Measurements from ENCODE around the gene TPM1.
"Not testable (repeated sequence)": the region's sequence is repeated elsewhere in the genome, so short reads cannot be mapped to it uniquely, and the experiment has no call there.

Gene TPM1

GRCh38 chr15:63041974-63042876 is at the start of gene TPM1:
TSS of gene TPM1 (plus strand) at chr15:63042747. CDS start at chr15:63042830, 83 bp downstream.
- no peak for DNase-seq

- no peak for DNase-seq
Measured at GRCh38 chr15:62993066-62993465, 49.5 kb upstream of the TPM1 start.

- DNase-seq = not testable (repeated sequence)
Measured at GRCh38 chr15:62993632-62994031, 48.9 kb upstream of the TPM1 start.

DNA sequence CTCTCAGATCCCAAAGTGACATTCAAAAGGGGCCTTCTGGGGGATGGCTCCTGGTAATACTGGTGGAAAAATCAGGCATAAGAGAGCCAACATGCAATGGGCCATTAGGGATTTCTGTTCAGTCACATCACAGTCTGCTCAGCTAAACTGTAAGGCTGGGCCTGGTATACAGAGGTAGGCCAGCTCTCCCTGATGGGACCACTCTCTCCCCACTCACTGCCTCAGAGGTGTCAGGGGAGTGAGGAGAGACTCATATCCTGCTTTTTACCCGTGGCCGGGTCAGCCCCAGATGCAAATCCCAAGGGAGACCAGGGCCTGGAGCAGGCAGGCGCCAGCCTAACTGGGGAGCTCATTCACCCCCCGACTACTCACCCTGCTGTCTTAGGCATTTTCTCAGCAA is 48.1 kb upstream of the TPM1 start:
- DNase-seq = no peak

DNA sequence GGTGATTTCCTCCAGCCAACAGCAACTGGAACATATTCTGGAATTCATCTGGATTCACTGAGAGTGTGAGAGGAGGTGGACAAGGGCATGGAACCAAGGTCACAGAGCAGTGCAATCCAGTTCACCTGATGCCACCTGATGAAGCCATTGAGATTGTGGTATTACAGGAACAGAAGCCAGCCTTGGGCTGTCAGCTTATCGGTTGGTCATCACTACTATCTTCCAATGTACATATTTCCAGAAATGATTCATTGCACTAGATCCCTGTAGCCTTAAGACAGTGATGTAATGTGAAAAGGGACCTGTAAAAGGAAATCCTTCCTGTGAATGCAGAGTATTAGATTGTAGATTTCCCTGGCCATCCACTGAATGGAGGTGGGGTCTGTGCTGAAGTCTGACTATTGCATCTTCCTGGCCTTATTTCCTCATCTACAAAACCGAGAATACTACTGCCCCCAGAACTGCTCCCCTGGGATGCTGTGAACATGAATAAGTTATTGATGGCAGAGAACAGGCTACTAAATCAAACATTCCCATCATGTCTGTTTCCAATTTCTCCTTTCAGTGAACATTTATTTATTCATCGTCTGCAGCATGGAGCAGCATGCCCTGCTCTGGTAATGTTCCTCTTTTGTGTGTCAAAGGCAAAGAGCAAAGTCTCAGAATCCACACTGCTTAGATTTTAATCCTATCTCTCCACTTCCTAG is 47.4 kb upstream of the TPM1 start:
- no peak for DNase-seq

GRCh38 chr15:62997441-62997840 is 45.1 kb upstream of the TPM1 start:
- DNase-seq = no peak

DNA sequence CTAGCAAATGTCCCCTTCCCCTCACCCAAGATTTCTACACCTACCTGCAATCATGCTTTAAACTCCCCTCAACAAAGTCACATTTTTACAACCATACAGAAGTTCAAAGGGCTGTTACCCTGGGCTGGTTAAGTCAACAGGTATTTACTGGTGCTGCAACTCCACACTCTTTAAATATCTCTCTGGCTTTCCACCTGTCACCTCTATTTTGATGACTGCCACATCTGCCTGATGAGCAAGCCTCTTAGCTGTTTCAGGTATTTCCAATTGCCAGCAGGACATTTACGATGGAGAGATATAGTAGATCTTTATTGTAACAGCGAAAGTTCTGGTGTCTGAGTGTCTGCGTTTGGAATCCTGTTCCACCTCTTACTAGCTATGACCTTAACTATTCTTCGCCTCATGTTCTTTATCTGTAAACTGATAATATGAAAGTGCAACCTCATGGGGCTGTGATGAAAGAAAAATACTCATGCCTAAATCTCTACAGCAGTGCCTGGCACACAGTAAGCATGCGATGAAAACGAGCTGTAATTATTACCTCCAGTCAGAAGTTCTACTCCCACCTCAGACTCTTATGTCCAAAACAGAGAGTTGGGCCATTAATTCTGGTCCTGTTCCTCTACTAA is 44.2 kb upstream of the TPM1 start:
- no peak for DNase-seq

DNA sequence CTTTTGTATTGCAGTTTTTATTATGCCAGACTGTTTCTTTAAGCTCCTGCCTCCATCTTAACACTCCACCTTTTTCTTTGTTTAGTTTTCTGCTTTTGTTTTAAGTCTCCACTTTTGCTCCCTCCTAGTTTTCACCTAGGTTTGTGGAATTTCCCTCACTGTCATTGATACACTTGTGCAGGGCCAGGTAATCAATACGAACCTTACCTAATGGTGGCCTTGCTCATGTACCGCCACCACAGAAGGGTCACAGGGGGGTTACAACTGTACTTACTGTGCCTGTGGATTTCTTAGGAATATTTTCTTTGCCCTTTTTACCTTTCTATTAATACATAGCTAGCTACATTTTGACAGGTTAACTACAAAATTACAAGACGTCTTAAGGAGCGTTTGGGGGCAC is 43.4 kb upstream of the TPM1 start:
- no peak for DNase-seq

- DNase-seq = no peak
Measured at GRCh38 chr15:62999923-63000561, 42.5 kb upstream of the TPM1 start.

GRCh38 chr15:63000706-63001105 is 41.8 kb upstream of the TPM1 start:
- no peak for DNase-seq

DNA sequence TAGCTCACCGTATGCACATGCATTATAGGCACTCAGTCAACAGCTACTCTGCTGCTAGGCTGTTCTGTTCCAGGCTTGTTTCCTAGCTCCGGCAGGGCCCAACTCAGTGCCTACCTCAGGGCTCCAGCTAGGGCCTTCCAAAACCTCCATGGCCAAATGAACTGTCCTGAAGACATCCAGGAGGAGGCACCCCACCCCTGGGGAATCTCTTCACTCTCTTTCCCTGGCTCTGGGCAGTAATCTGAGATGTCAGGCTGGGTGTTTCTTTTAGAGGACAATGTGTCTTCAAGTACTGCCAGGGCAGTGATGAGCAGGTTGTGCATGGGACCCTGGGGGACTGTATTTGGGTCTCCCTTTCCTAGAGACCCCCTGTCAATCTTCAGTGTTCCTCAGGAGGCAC is 38.3 kb upstream of the TPM1 start:
- no peak for DNase-seq

DNA sequence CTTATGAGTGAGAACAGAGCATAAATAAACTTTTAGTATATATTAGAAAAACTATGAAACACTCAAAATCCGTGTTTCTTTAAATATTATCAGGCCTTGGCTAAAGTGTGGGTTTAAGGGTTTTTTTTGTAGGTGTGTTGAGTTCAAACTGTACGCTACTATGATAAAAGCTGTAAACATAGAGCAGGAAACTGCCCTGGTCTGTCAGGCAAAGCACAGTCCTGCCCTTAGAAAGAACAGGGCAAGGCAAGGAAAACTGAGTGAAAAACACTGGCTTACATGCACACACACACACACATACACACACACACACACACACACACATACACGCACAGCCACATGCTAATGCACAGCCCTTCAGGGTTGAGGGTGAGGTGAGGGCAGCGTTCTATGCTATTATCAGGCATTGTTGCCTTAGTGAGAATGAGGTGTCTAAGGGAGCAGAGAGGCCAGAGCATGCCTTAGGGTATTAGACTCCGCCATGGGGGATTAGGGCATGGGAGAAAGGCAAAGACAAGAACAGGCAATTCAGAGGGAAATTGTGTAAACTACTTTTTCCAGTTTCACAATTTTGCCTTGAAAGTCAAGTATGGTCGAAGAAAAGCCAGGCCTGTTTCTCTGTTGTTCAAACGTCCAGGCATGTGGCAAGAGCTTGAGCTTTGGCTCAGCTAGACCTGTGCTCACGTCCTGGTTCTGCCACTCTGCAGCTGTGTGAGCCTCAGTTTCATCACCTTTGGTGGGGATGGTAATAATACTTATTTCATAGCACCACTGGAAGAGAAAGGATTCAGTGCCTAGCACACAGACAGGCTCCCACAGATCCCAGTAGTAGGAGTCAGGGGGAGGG is 36.3 kb upstream of the TPM1 start:
- DNase-seq = no peak

DNA sequence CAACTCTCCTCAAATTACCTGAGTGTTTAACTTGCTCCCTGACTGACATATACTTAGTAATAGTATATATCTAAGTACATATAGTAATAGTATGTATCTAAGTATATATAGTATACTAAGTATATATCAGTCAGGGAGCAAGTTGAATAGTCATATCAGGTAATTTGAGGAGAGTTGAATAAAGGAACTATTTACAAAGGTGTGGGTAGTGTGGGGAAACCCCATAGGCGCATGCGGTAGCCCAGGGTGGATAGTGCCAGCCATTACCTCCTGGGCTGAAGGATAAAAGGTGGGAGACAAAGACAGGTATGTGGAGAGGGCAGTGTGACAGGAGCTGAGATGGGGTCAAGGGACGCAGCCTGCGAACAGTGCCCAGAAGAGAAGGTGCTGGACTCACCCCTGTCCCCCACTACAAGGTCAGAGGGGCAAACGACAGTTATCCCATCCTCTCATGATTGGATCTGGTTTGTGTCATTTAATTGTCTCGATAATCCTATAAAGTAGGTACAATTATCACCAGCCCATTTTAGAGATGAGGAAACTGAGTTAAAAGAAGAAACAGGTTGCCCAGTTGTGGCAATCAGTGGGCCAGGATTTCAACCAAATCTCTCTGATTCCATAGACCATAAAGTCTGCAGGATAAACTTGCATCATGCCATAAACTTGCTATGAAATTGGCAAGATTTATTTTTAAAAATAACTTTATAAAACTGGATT is 34.1 kb upstream of the TPM1 start:
- DNase-seq = no peak

- no peak for DNase-seq
Measured at GRCh38 chr15:63010386-63010785, 32.2 kb upstream of the TPM1 start.

- no peak for DNase-seq
Measured at GRCh38 chr15:63010920-63011693, 31.4 kb upstream of the TPM1 start.

GRCh38 chr15:63012444-63012843 is 30.1 kb upstream of the TPM1 start:
- no peak for DNase-seq

- no peak for DNase-seq
Measured at GRCh38 chr15:63013052-63013808, 29.3 kb upstream of the TPM1 start.

GRCh38 chr15:63014578-63014977 is 28.0 kb upstream of the TPM1 start:
- DNase-seq = no peak

- DNase-seq = no peak
Measured at GRCh38 chr15:63015618-63016017, 26.9 kb upstream of the TPM1 start.

DNA sequence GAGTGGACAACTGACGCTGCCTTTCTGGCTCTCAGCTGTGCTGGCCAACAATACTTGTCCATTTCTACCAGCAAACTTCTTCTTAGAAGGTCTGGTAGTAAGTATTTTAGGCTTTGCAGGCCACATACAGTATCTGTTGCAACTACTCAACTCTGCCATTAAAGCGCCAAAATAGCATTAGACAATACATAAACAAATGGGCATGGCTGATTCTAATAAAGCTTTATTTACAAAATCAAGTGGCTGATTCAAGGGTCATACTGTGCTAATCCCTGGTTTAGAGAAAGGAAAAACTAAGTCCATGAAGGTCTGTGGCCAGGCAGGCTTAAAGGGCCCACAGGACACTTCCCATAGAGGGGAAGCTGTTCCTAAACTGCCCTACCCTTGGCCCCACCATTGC is 26.3 kb upstream of the TPM1 start:
- no peak for DNase-seq

Data from activated CD8-positive, alpha-beta memory T cell treated with anti-CD3 and anti-CD28 coated beads, Interleukin-2, amount 50 U/mL, for 4 hours (primary cell).